VCaP (cell line): ENCODE results near the gene PTPRQ.

Source experiments
- H3K27ac ChIP-seq: fragments of 450-650 bp; 2 replicates; pipeline ENCODE4 v1.5.1; 2017
- TF ChIP-seq, protein P1 (sequence below): fragments of 450-650 bp; conservative IDR thresholded peaks from 2 replicates; pipeline ENCODE4 v1.5.1; 2017; ENCODE audit warnings: mild to moderate bottlenecking, moderate library complexity

Gene PTPRQ

DNA sequence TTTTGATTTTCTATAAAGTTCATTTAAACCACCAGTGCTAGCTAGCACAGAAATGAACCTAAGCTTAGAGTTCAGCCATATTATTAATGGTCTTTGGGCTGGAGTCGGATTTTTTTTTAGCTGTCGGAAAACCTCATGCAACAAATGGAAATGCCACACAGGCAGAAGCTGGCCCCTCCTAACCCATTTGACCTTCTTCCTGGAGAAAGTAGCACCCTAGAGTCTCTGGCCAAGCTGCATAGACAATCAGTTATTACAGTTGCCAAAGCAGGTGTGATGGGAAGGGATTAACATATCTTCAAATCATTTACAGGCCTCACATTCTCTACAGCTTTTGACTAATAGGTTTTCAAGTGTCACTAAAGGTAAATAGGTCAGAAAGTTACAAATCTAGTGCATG, 49.4 kb downstream of the PTPRQ start:
- TF ChIP-seq, protein P1, sequence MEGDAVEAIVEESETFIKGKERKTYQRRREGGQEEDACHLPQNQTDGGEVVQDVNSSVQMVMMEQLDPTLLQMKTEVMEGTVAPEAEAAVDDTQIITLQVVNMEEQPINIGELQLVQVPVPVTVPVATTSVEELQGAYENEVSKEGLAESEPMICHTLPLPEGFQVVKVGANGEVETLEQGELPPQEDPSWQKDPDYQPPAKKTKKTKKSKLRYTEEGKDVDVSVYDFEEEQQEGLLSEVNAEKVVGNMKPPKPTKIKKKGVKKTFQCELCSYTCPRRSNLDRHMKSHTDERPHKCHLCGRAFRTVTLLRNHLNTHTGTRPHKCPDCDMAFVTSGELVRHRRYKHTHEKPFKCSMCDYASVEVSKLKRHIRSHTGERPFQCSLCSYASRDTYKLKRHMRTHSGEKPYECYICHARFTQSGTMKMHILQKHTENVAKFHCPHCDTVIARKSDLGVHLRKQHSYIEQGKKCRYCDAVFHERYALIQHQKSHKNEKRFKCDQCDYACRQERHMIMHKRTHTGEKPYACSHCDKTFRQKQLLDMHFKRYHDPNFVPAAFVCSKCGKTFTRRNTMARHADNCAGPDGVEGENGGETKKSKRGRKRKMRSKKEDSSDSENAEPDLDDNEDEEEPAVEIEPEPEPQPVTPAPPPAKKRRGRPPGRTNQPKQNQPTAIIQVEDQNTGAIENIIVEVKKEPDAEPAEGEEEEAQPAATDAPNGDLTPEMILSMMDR: no peak
- no peak overlapping the region for H3K27ac ChIP-seq

DNA sequence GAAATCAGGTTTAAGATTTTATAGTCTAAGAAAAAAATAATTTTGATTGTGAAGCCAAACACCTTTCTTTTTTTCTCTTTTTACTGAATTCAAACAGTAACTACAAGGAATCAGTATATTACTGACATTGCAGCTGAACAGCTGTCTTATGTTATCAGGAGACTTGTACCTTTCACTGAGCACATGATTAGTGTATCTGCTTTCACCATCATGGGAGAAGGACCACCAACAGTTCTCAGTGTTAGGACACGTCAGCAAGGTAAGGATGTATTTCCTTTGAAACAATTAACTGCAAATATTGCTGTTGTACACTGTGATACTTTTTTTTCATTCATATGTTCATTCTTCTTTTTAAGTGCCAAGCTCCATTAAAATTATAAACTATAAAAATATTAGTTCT, 50.8 kb downstream of the PTPRQ start:
- TF ChIP-seq, protein P1: no peak
- H3K27ac ChIP-seq: no peak overlapping the region

DNA sequence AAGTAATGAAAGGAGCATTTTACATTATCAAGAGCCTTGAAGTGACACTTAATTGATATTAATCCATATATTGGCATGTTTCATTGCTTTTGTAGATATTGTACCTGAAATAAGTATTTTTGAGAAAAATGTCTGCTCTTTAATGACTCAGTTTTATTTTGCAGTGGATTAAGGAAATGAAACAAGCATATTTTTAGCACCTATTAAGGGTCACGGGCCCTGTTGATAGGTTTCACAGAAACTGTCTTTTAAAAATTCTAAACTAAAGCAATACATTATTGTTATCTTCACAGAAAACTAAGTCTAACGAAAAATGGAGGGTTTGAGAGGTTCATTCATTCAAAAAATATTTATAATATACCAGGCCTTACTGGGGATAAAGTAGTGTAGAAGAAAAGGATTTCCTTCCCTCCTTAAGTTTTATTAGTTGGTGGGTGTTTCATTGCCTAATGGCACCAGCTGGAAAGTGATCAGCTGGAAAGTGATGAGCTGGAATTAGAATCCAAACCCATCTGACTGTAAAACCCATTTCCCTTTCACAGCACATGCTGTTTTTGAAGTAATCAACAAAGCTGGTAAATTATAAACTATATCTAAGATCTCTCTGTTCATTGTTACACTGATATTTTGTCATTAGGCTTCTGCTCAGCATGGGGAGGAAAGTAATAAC, 54.2 kb downstream of the PTPRQ start:
- H3K27ac ChIP-seq: no peak overlapping the region
- TF ChIP-seq, protein P1: no peak

DNA sequence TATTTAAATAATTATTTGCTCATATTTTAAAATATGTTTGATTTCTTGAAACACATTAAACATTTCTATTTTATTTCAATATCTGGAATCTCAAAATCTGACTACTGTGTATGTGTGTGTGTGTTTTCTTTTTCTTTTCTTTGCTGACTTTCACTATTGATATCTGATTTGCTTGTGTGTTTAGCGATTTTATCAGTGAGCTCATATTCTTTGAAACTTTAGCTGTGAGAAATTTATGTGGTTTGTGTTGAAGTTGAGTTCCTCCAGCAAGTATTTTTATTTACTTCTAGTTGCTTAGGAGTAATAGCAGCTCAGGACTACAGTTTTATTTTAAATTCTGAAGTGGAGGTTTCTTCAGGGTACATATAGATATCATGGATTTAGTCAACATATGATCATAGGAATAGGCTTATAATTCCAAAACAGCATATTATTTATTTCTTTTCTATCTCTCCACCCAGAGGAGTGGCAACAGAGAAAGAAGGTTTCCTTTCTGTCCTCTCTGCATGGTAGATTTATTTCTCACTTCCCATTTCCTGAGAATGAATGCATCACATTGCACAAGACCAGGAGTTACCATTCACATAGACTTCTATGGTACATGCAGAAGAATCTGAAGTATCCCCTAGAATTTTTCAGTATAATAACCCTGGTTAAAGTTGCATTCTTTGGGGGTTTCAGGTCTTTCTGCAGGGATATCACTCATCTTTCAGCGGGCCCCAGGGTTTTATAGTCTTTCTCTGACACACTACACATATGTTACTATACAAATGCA, 60.5 kb downstream of the PTPRQ start:
- peak overlapping the region; percentile 30; the same call in 1 of the 2 replicates for H3K27ac ChIP-seq
- TF ChIP-seq, protein P1: no peak

DNA sequence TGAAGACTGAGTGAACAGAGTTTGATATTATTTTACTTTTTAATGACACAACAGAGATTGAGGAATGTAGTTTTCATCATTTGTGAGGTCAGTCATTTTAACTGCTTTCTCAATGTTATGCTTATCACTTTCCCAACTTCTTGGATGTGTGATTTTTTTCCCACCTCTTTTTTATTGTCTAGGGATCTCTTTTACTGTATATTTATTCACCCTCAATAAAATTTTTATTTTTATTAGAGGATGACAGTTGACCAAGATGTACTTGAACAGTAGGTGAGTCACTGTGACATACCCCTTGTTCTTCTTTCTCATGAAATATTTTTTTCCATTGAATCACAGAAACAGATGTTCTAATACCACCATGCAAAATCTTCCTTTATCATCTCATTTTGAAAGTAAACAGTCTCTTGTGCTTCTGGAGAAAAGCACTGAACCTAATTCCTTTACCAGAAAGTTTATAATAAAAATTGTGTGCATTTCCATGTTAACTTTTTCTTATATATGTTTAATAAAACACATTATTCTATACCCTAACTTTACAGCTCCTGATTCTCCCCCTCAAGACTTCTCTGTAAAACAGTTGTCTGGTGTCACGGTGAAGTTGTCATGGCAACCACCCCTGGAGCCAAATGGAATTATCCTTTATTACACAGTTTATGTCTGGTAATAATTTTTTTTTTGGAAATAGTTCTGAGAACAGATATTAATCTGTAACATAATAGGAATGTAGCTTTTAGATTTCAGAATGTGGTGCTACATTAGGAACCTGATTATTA, 65.9 kb downstream of the PTPRQ start:
- TF ChIP-seq, protein P1: no peak
- H3K27ac ChIP-seq: peak overlapping the region; percentile 34

DNA sequence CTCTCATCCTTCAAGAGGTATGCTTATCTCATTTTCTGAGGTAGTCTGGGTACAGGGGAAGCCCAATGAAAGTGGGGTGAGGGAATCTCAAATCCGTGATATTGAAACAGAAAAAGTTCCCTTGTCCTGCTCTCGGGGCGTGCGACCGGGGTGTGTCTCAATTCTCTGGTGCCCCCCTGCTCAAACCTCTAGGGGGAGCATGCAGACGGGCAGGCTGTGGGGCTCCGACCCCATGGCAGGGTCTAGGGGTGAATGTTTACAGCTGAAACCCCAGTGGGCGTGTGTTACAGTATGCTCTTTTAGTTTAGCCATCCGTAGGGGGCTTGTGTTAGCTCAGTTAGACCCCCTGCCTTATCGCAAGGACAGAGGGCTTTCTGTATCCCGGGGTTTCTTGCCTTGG, 68.7 kb downstream of the PTPRQ start:
- no peak overlapping the region for H3K27ac ChIP-seq
- TF ChIP-seq, protein P1: no peak

DNA sequence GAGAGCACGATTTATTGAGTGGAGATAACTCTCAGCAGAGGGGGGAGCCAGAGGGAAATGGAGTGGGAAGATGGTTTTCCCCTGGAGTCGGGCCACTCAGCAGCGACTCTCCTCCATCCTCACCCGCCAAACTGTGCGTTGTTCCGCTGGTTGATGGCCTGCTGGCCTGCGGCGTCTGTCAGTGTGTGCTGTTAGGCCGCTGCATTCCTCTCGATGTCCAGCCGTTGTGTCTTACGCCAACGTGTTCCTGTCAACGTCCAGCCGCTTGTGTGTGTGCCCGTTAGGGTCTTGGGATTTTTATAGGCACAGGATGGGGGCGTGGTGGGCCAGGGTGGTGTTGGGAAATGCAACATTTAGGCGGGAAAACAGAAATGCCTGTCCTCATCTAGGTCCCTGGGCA, 69.2 kb downstream of the PTPRQ start:
- TF ChIP-seq, protein P1: no peak

More for the DNA sequence above, 69.2 kb downstream of the PTPRQ start:
- H3K27ac ChIP-seq: no peak overlapping the region
